Neutrophil (primary cell): ENCODE results near the gene CXCR6.

Experiments
- H3K27ac ChIP-seq: fragments of 200-600 bp; sonication (generic); 2 replicates; pipeline ENCODE4 v1.5.1; 2016; ENCODE audit warnings: mild to moderate bottlenecking, moderate library complexity
- H3K27me3 ChIP-seq: fragments of 200-600 bp; sonication (generic); 2 replicates; pipeline ENCODE4 v1.6.0; 2016; ENCODE audit warnings: mild to moderate bottlenecking
- H3K36me3 ChIP-seq: fragments of 200-600 bp; sonication (generic); 2 replicates; pipeline ENCODE4 v1.5.1; 2017
- H3K4me1 ChIP-seq, 2 experiments: fragments of 200-600 bp in 1 of 2; sonication (generic) in 1 of 2; 1 replicate in 1 of 2; 2 replicates in 1 of 2; pipeline versions ENCODE4 v1.5.1 to v1.6.1; 2013 to 2016; ENCODE audit warnings: low read depth in 1 of 2, low read length in 1 of 2, mild to moderate bottlenecking in 1 of 2, moderate library complexity in 1 of 2; ENCODE audit not compliant: control insufficient read depth in 1 of 2, insufficient read depth in 1 of 2
- H3K4me3 ChIP-seq, 2 experiments: fragments of 200-600 bp in 1 of 2; sonication (generic) in 1 of 2; 1 replicate in 1 of 2; 2 replicates in 1 of 2; pipeline ENCODE4 v1.5.1; 2013 to 2016; ENCODE audit warnings: low read depth in 1 of 2, low read length in 1 of 2, mild to moderate bottlenecking in 1 of 2, moderate library complexity in 1 of 2
- H3K9me3 ChIP-seq: fragments of 200-600 bp; sonication (generic); 2 replicates; pipeline ENCODE4 v1.5.1; 2016
- CTCF ChIP-seq: fragments of 200-600 bp; sonication (generic); IDR thresholded peaks from 2 replicates; pipeline ENCODE4 v1.5.1; 2016; ENCODE audit warnings: antibody characterized with exemption

CXCR6 gene

GRCh38 chr3:45976191-45977091 is 33.2 kb downstream of the CXCR6 start:
- TF ChIP-seq CTCF: no peak
- Histone ChIP-seq H3K4me3 (no peak overlapping the region), H3K27me3 (peaks cover 44% of the 10 kb centered on the region), H3K36me3 (no peaks in the 10 kb centered on the region), H3K4me1 (peaks cover 42 to 43% of the 10 kb centered on the region in 2 experiments), H3K27ac (no peak overlapping the region), H3K9me3 (no peaks in the 10 kb centered on the region)

- Histone ChIP-seq H3K27ac (no peak overlapping the region), H3K4me3 (no peak overlapping the region), H3K36me3 (no peaks in the 10 kb centered on the region), H3K27me3 (peaks cover 62% of the 10 kb centered on the region), H3K4me1 (peaks cover 24 to 26% of the 10 kb centered on the region in 2 experiments), H3K9me3 (no peaks in the 10 kb centered on the region)
- no peak for TF ChIP-seq CTCF
Measured at GRCh38 chr3:45978006-45978761, 34.9 kb downstream of the CXCR6 start.

GRCh38 chr3:45979378-45979777 is 36.1 kb downstream of the CXCR6 start:
- H3K36me3 ChIP-seq: no peaks in the 10 kb centered on the region
- no peaks in the 10 kb centered on the region for H3K9me3 ChIP-seq
- H3K4me1 ChIP-seq: peaks cover 21 to 22% of the 10 kb centered on the region in 2 experiments
- TF ChIP-seq CTCF: no peak
- no peak overlapping the region for H3K4me3 ChIP-seq
- H3K27me3 ChIP-seq: peaks cover 74% of the 10 kb centered on the region
- H3K27ac ChIP-seq: peak overlapping the region; percentile 60

GRCh38 chr3:45980229-45980813 is 37.1 kb downstream of the CXCR6 start:
- no peak overlapping the region for H3K27ac ChIP-seq
- H3K9me3 ChIP-seq: no peaks in the 10 kb centered on the region
- no peaks in the 10 kb centered on the region for H3K36me3 ChIP-seq
- H3K4me3 ChIP-seq: no peak overlapping the region
- TF ChIP-seq CTCF: no peak
- H3K27me3 ChIP-seq: peaks cover 74% of the 10 kb centered on the region
- peaks cover 21 to 22% of the 10 kb centered on the region in 2 experiments for H3K4me1 ChIP-seq

- Histone ChIP-seq H3K27ac (no peak overlapping the region), H3K9me3 (no peaks in the 10 kb centered on the region), H3K4me1 (peaks cover 21 to 22% of the 10 kb centered on the region in 2 experiments), H3K4me3 (no peak overlapping the region), H3K36me3 (no peaks in the 10 kb centered on the region), H3K27me3 (peaks cover 74% of the 10 kb centered on the region)
- no peak for TF ChIP-seq CTCF
Measured at GRCh38 chr3:45980819-45981218, 37.6 kb downstream of the CXCR6 start.
